ENCODE data around the gene ZNF234.
"Not testable (repeated sequence)": the region's sequence is repeated elsewhere in the genome, so short reads cannot be mapped to it uniquely, and the experiment has no call there.

ZNF234 gene

DNA sequence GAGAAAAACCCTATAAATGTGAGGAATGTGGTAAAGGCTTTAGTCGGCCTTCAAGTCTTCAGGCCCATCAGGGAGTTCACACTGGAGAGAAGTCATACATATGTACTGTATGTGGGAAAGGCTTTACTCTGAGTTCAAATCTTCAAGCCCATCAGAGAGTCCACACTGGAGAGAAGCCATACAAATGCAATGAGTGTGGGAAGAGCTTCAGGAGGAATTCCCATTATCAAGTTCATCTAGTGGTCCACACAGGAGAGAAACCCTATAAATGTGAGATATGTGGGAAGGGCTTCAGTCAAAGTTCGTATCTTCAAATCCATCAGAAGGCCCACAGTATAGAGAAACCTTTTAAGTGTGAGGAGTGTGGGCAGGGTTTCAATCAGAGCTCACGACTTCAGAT lies 35.2 kb downstream of the ZNF234 start:
- DNase-seq (ENCODE audit: extremely low read depth in 1 of 2, low read depth in 1 of 2) = no peak

DNA sequence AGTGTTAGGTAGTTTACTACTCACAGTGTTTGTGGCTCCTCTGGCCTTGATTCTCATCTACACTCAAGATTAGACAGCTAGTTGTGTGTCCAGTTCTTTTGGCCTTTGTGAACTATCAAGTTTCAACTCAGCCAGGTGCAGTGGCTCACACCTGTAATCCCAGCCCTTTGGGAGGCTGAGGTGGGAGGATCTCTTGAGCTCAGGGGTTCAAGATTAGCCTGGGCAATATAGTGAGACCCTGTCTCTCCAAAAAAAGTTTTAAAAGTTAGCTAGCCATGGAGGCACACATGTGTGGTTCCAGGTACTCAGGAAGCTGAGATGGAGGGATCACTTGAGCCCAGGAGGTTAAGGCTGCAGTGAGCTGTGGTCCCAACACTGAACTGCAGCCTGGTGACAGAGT lies 39.6 kb downstream of the ZNF234 start:
- no peak for DNase-seq (ENCODE audit: extremely low read depth in 1 of 2, low read depth in 1 of 2)

- no peak for DNase-seq (ENCODE audit: extremely low read depth in 1 of 2, low read depth in 1 of 2)
Measured at GRCh38 chr19:44182145-44182544, 40.8 kb downstream of the ZNF234 start.

DNA sequence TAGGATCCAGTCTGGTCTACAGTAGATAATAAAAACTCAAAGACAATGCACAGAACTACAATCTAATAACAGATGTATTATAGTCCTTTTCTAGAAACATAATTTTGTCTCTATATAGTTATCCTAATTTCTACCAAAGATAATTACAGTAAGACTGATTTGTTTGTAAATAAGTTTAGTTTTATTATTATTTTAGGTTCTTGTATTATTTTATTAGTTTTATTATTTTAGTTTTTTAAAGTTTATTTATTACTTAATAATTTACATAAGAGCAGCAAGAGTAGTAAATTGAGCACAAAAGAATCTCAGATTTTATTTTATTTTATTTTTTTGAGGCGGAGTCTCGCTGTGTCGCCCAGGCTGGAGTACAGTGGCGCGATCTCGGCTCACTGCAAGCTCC lies 48.7 kb downstream of the ZNF234 start:
- DNase-seq (ENCODE audit: extremely low read depth in 1 of 2, low read depth in 1 of 2) = no peak

- no peak for DNase-seq (ENCODE audit: extremely low read depth in 1 of 2, low read depth in 1 of 2)
Measured at GRCh38 chr19:44192127-44192526, 50.8 kb downstream of the ZNF234 start.

DNA sequence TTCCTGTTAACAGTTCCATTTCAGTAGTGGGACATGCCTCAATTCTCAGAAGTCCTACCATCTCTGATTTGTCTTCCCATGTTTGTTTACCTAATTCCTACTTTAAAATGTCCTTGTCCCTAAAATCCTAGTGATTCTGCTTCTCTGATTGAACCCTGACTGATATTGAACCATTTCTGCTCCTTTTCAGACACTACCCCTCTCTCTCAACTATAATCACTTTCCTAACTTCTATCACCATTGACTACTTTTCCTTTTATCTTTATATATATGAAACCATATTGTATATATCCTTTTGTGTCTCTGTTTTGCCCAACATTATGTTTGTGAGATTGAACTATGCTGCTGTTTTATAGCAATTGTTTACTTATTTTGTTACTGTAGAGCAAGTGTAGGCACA lies 55.4 kb downstream of the ZNF234 start:
- no peak for DNase-seq (ENCODE audit: extremely low read depth in 1 of 2, low read depth in 1 of 2)

DNA sequence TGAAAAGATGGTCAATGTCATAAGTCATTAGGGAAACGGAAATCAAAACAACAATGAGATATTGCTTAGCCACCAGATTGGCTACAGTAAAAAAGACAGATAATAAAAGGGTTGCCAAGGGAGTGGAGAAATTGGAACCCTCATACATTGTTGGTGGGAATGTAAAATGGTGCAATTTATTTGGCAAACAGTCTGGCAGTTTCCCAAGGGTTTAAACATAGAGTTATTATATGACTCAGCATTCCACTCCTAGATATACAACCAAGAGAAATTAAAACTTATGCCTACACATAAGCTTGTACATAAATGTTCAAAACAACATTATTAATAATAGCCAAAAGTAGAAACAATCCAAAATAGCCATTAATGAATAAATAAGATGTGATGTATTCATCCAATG lies 61.1 kb downstream of the ZNF234 start:
- DNase-seq (ENCODE audit: extremely low read depth in 1 of 2, low read depth in 1 of 2) = no peak

- no peak for DNase-seq (ENCODE audit: extremely low read depth in 1 of 2, low read depth in 1 of 2)
Measured at GRCh38 chr19:44202974-44203373, 61.6 kb downstream of the ZNF234 start.

GRCh38 chr19:44203877-44204276 lies 62.5 kb downstream of the ZNF234 start:
- DNase-seq (ENCODE audit: extremely low read depth in 1 of 2, low read depth in 1 of 2) = not testable (repeated sequence)

DNA sequence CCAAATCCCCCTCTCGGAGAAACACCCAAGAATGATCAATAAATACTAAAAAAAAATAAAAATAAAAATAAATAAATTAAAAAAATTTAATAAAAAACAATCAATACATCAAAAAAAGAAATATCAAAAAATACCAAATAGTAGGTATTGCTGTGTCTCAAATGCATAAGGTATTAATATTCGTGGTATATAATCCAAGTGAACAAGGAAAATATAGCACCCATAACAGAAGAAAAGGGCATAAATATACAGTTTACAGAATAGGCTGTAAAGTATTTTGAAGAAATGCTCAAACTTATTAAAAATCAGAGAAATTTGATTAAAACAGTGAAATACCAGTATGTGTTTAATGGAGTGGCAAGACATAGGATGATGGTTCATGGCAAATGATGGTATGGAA lies 63.4 kb downstream of the ZNF234 start:
- DNase-seq (ENCODE audit: extremely low read depth in 1 of 2, low read depth in 1 of 2) = no peak

GRCh38 chr19:44207126-44207803 lies 65.9 kb downstream of the ZNF234 start:
- peak; percentile 47 to 78 for DNase-seq (ENCODE audit: extremely low read depth in 1 of 2, low read depth in 1 of 2)
